GM10847 (cell line): ENCODE data around the gene MUSTN1.

Experiments used
- POLR2A ChIP-seq: IDR thresholded peaks from 2 replicates; pipeline ENCODE4 v1.6.1; 2011; ENCODE audit not compliant: insufficient read length; ENCODE audit errors: extremely low read depth

MUSTN1 gene

DNA sequence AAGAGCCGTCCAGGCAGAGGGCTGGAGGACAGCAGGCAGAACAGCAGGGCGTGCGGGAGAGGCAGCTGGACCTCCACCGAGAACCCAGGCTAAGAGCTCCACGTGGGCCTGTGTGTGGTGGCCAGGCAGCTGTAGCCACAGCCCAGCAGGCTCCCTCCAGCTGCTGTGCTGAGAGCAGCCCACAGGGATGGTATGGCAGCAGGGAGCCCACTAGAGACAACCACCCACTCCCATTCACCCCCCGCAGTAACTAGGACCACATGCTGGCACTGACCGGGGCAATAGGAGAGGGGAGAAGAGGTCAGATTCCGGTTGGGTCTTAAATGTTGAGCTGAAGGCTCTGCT lies 25.6 kb upstream of the MUSTN1 start:
- no peak for TF ChIP-seq POLR2A

DNA sequence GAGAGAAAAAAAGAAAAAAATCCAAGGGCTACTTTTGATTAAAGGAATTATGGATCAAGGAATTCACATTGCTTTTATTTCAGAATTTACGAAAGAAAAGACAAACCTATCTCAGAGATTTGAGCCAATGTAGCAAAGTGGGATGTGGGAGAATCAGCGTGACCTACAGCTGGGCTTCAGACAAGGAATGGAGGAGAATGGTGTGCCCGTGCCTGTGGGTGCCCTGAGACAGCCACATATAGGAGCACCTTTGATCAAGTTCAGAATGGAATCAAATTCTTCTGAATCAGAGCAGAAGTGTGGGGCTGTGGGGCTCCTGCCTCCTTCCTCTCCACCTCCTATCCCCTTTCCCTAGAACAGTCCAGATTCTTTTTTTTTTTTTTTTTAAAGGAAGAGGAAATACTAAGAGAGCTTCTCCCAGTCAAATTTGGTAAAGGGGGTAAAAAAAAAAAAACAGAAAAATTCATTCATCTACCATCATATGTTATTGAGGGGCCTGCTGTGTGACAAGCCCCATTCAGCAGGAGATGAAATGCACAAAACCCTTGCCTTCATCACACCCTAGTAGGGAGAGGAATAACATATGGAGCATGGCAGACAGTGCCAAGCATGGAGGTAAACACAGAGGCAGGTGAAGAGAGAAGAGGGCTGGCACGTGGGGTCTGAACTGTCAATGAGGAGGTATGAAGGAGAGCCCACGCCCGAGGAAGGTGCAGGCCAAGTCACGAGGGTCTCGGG lies 25.0 kb upstream of the MUSTN1 start:
- TF ChIP-seq POLR2A = no peak

DNA sequence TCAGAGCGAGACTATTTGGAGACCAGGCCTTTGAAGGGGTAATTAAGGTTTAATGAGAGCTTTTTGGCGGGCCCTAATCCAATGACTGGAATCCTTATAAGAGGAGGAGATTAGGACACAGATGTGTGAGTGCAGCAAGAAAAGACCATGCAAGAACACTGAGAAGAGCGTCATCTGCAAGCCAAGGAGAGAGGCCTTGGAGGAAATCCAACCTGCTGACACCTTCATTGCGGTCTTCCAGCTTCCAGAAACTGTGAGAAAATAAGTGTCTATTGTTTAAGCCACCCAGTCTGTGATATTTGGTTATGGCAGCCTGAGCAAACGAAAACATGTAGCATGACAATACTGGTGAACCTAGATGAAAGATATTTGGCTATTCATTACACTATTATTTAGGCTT lies 23.0 kb upstream of the MUSTN1 start:
- no peak for TF ChIP-seq POLR2A

DNA sequence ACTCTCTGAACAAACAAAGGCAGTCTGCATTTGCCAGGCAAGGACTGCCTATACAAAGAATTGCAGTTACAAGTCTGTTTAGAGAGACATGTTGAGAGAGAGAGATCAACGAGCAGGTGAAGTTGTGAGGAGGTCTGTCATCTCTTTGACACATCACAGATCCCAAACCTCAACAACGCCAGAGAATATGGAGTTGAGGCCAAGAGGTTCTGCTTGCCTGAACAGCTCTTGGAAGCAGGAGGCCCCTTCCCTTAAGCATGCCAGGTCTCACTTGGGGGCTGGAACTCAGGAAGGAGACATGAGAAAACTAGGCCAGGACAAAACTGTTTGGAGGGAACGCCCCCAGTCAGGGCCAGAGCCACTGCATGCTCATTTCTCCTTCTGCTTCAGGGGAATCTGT lies 22.3 kb upstream of the MUSTN1 start:
- no peak for TF ChIP-seq POLR2A

DNA sequence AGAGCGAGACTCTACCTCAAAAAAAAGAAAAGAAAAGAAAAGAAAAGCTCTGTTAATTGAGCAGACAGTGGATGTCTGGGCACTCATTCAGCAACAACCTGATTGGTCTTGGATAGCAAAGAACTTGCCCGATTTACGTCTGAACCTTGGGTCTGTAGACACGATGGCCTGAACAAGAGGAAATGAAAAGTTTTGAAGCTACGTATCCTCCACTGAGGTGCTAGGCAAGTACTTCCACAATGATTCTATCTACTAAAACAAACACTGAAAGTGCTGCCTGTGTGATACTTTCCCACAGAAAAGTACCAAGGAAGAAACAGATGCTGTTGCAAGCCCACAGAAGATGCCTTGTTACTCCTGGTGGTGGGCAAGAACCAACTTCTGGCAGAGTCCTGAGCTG lies 21.8 kb upstream of the MUSTN1 start:
- TF ChIP-seq POLR2A = no peak

DNA sequence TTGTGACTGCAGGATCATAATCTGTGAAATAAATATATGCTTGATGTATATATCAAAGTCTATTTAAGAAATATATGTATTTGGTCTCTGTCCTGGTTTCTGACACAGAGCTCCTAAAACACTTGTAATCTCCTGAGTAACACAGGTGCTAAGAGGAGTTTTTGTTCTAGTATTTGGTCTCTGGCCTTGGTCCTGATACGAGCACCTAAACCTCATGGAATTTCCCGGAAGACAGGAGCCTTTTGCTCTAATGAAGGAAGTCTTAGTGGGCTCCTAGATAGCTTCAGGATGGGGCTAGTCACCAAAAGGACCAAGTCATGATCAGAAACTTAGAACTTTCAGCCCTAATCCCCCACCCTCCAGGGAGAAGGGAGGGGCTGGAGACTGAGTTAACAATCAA lies 19.2 kb upstream of the MUSTN1 start:
- no peak for TF ChIP-seq POLR2A

DNA sequence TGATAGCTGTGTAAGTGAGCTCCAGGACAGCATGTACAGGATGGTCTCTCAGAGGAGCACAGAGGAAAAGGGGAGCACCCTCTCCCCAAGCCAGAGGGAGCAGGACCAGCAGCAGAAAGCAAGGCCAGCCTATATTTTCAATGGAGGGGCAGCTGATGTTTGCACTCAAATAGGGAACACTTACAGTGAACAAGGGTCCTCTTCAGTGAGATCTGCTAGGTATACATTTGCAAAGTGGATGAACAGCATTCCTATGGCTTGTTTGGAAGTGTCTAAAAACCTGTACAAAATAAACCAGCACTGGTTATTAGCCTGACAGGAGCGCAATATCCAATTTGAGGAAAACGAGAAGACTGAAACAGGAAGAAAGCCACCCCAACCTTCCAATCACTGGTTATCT lies 17.6 kb upstream of the MUSTN1 start:
- no peak for TF ChIP-seq POLR2A

DNA sequence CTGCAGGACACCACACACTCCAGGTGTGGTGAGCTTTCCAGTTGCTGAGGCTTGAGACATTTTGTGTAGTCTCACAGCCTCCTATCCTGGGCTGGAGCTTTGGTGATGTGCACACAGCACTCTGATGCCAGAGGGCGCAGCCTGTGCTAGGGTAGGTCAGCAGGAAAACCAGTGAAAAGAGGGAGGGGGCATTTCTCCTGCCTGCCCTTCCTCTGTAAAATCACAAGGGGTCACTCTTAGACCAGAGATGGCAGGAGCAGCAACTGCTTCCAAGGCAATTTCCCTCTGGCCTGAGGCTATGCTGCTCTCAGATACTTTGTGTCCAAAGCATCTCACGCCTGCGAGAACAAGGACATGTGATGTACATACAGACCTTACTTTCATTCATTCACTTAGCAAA lies 16.5 kb upstream of the MUSTN1 start:
- no peak for TF ChIP-seq POLR2A

DNA sequence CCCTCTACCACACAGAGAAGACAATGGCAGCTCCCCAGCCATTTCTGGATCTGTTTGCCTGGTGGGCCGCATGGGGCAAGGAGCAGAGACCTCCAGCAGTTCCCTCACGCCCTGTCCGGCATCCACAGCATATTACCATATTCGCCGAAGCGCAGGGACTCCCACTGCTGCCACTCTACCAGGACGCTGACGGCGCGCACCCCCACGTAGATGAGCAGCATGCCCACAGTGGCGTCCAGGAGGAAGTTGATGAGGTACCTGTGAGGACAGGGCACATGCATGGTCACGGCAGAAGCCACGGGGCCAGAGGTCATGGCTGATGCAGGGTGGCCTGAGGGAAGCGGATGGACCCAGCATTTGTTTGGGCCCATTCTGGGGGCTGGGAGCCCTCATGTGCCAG lies 14.8 kb upstream of the MUSTN1 start:
- no peak for TF ChIP-seq POLR2A

DNA sequence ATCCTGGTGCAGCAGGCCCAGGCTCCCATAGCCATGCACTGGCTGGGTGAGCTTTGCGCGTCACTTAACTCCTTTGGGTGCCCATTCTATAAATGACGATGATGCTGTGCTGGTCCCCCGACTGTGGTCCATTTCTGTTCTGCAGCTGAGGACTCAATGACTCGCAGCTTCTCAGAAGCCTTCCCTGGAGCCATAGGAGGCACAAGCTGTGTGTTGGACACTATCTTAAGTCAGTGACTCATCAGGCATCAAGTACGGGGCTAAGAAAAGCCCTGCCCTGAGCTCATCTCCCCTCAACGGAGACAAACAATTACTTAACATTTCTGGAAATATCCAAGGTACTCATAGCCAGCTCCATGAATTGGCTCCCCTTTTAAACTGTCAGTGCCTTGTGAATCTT lies 13.8 kb upstream of the MUSTN1 start:
- no peak for TF ChIP-seq POLR2A

DNA sequence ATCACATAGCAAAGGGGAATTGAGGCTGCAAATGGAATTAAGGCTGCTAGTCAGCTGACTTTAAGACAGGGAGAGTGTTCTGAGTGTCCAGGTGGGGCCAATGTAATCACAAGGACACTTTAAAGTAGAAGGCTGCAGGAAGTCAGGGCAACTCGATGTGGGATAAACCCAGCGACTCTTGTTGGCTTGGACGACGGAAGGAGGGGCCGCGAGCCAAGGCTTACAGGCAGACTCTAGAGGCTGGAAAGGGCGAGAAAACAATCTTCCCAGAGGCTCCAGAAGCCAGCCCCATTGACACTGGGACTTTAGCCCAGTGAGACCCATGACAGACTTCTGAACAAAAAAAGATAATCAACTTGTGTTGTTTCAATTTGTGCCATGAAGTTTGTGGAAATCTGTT lies 12.9 kb upstream of the MUSTN1 start:
- no peak for TF ChIP-seq POLR2A

DNA sequence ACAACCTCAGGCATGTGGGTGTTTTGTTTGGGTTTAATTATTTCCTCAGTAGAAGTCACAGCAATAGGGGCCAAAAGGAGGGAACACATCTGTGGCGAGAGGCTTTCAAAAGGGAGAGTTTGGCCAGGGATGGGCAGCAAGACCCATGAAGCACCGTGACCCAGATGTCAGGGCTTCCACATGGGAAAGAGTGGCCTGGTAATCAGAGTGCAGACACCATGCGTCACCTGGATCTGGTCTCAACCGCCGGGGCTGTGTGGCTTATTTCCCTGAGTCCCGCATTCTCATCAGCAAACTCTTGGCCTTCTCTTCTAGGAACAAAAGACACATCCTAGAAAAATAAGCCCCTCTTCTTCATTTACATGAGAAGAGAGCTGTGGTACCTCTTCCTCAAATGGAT lies 12.4 kb upstream of the MUSTN1 start:
- no peak for TF ChIP-seq POLR2A

DNA sequence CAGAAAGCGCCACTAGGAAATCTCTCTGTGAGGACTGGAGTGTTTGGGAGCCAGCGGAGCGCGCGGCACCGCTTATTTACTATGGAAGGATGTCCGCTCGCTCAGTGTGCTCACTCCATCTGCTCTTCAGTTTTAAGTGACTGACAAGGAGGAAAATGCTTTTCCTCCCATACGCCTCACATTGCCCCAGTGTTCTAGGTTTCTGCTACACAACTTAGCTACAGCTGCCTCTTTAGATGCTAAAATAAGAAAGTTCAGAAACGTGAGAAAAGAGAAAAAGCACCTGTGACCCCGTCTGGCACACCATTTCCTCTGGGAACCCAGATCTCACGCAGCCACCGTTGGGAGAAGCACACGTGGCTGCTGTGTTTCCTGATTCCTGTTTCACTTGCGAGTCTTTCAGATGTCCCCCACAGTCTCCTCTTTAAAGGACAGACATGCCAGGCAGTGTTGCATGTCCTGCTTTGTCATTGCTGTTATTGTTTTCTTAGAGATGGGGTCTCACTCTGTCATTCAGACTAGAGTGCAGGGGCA lies 11.7 kb upstream of the MUSTN1 start:
- TF ChIP-seq POLR2A = no peak

DNA sequence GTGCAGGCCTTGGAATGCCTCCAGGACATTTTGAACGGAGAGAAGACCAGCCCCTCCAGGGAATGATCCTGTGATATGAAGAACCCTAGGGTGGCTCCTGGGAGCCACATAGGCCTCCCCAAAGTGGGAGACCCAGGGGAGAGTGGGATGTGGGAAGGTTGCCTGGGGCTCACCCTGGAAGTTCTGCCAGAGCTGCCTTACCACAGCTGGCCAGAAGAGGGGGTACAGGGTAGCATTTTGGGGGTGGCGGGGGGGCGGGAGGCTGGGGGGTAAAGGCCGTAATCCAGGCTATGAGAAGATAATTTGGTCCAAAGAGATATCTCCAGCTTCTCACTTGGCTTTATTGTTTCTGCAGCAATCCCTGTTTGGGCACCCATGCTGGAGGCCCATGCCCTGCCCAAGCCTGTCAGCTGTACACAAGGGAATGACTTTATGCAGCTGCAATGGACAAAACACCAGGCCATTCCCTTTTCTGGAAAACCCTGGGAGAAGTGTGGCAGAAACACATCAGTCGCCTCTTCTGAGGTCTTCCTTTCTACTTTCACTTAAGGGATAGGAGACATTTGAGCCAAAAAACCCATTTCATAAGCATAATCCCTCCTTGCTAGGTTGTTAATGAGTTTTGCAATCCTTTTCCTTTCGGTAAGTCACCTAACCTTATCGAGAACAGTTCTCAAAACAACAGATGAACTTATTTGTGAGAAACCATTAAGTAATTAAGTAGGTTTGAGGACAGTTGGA lies 11.0 kb upstream of the MUSTN1 start:
- TF ChIP-seq POLR2A = no peak

DNA sequence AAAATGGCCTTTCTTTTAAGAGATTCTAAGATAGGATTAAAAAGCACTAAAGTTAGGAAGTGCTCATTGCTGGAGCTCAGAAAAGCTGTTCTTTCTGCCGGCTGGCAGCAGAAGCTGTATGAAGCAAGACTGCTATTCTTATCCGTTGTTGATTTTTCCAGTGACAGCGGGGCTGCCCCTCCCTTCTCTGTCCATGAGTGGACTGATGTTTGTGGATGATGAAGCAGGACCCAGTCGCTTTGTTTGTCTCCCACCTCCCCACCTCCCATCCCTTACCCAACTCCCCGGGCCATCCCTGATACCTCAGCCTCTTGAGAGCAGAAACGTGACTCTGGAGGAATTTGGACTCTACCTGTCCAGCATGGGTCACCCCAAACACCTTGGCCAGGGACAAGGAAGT lies 10.3 kb upstream of the MUSTN1 start:
- TF ChIP-seq POLR2A = no peak

DNA sequence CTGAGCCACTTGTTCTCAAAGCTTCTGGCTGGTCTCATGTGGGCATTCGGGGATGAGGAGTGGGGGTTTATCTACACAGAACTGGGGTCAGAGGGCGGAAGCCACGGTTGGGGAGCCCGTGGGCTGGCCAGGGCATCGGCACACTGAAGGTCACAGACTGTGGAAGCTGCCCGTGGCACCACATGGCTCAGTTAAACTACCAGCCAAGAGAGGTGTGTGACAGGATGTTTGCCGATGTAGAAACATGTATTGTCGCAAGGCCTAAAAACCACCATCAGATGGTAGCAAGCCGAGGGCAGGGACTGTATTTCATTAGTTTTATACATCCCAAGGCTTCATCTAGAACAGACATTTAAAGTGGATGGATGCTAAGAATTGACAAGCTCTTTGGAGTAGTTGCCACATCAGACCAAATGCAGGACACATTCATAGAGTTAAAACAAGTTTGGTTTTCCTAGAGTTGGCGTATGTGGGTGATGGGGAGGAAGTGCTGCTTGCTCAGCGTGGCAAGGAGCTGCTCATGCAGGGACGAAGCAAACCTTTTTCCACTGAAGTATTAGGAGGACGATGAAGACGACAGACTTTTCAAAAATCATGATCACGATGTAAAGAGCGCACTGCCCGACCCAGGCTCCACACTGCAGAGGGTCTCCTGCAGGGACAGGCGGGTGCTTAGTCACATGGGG lies 9.6 kb upstream of the MUSTN1 start:
- no peak for TF ChIP-seq POLR2A

DNA sequence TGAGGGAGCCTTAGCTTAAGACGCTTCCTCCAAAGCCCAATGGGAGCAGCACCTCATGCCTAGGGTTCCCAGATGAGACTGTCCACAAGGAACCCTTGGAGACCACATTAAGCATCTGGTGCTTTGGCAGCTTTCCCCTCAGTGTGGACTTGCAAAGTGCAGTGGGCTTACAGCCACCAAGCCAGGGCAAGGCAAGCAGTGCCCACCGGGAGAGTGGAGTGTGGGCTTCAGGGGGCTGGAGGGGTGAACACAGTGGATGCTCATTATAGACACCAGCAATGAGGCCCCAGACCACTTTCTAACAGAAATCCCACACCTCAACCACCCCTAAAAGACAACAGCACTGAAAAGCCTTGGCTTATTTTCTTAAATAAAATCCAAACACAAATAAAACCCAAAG lies 9.1 kb upstream of the MUSTN1 start:
- no peak for TF ChIP-seq POLR2A
